Measurements from ENCODE around the gene LIMCH1.

DNA sequence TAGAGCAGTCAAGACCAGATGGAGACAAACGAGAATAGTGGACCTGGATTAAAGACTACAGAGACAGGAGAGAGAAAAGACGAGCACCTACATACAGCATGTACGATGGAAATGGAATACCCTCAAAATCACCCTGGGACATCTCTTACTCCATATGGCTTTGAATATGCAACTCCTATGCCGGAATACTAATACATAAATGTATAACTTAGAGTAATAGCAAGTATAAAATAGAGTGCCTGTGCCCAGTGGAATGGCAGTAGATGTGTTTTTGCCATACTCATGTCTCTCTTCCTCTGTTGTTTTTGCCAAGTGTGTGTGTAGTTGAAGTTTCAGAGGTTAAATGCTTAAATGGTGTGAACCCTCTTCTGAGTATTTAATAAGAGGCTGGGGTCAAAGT lies 39.8 kb upstream of the LIMCH1 start:
- TF ChIP-seq, protein P1, sequence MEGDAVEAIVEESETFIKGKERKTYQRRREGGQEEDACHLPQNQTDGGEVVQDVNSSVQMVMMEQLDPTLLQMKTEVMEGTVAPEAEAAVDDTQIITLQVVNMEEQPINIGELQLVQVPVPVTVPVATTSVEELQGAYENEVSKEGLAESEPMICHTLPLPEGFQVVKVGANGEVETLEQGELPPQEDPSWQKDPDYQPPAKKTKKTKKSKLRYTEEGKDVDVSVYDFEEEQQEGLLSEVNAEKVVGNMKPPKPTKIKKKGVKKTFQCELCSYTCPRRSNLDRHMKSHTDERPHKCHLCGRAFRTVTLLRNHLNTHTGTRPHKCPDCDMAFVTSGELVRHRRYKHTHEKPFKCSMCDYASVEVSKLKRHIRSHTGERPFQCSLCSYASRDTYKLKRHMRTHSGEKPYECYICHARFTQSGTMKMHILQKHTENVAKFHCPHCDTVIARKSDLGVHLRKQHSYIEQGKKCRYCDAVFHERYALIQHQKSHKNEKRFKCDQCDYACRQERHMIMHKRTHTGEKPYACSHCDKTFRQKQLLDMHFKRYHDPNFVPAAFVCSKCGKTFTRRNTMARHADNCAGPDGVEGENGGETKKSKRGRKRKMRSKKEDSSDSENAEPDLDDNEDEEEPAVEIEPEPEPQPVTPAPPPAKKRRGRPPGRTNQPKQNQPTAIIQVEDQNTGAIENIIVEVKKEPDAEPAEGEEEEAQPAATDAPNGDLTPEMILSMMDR (IDR thresholded peaks at IDR 0.05): no peak
- TF ChIP-seq POLR2A (IDR thresholded peaks at IDR 0.05): no peak

Data from testis (tissue), 2 donors.